ENCODE results near the gene CTNNA1.

The CTNNA1 gene

GRCh38 chr5:138948471-138949222 is 195.4 kb downstream of the CTNNA1 start:
- no peak for DNase-seq (ENCODE audit: low read depth)

- DNase-seq (ENCODE audit: low read depth): no peak
Measured at GRCh38 chr5:138949223-138949574, 196.0 kb downstream of the CTNNA1 start.

- DNase-seq (ENCODE audit: low read depth): no peak
Measured at GRCh38 chr5:138949988-138950387, 196.8 kb downstream of the CTNNA1 start.

GRCh38 chr5:138950421-138951031 is 197.3 kb downstream of the CTNNA1 start:
- DNase-seq (ENCODE audit: low read depth): no peak

GRCh38 chr5:138951091-138951985 is 198.1 kb downstream of the CTNNA1 start:
- DNase-seq (ENCODE audit: low read depth): no peak

GRCh38 chr5:138951986-138952735 is 198.9 kb downstream of the CTNNA1 start:
- DNase-seq (ENCODE audit: low read depth): no peak

GRCh38 chr5:138952962-138953361 is 199.7 kb downstream of the CTNNA1 start:
- DNase-seq (ENCODE audit: low read depth): no peak

DNA sequence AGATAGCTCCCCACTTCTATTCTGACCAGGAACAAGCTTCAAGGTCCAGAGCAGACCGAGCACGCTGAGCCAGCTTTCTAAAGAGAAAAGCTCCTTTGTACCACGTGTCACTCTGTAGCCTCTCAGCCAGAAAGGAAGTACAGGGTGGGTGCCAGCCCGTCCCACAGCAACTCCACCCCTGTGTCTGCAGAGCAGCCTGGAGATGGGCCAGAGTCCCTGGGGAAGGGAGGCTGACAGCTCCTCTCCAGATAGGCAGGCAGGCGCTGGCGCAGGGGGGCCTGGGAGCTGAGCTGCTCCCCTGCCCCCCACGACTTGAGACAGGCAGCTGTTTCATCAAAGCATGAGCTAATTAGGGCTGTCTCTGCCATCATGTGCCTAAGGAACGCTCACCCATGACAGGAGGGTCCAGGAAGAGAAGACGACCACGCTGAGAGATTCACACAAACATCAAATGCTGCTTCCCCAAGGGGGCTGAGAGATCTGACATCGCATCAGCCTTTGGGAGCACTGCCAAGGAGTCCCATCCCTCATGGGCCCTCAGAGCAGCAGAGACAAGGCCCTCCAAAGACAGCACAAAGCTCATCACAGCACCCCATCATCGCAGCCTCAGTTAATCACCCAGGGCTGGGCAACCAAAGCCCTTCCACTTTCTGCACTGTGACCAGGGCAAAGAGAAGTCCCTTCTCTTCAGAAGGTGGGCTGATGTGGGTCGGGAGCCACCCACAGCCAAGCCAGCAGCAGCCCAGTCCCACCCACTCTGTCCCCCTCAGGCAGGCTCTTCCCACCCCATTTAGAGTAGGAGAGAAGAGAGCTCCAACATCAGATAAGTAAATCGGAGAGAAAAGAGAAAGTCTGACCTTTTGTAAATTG is 200.4 kb downstream of the CTNNA1 start:
- no peak for DNase-seq (ENCODE audit: low read depth)

GRCh38 chr5:138954257-138955012 is 201.2 kb downstream of the CTNNA1 start:
- no peak for DNase-seq (ENCODE audit: low read depth)

GRCh38 chr5:138955013-138955660 is 201.9 kb downstream of the CTNNA1 start:
- no peak for DNase-seq (ENCODE audit: low read depth)

DNA sequence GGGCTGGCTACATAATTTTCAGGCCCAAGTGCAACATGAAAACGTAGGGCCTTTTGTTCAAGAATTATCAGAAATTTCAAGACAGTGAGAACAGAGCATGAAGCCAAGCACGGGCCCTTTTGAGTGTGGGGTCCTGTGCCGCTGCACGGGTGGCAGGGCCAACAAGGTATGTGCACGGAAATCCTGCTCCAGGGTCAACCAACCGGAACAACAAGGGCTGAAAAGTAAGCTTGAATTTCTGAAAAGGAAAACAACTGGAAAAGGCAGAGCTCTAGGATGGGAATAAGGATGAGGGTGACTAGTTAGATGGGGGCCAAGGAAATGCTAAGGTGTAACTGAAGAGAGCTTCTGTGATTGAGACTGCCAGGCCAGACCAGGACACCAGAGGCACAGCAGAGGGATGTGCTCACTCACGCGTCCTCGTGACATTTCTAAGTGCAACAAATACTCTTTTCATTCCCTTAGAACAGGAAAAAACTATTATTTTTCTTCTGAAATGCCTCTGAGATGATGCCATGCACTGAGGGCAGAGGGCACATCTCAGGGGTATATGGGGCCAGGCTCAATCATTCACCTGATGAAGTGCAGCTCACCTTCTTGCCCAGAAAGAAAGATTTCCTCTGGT is 202.6 kb downstream of the CTNNA1 start:
- DNase-seq (ENCODE audit: low read depth): no peak

- DNase-seq (ENCODE audit: low read depth): no peak
Measured at GRCh38 chr5:138956801-138957200, 203.6 kb downstream of the CTNNA1 start.

DNA sequence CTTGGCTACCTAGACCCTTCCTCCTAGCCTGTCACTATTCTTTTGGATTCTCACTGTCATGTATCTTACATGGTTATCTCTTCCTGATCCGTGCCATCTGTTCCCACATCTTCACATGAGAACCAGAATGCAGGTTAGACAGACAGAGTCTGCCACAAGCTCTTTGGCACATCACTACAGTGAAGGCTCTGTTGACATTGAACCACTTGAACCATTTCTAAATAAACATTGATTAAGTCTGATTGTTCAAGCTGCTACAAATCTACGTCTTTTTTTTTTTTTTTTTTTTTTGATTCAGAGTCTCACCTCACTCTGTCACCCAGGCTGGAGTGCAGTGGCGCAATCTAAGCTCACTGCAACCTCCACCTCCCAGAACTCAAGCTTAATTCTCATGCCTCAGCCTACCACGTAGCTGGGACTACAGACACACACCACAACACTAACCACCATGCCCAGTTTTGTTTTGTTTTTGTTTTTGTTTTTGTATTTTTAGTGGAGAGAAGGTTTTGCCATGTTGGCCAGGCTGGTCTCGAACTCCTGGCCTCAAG is 207.0 kb downstream of the CTNNA1 start:
- no peak for DNase-seq (ENCODE audit: low read depth)

GRCh38 chr5:138961221-138961620 is 208.0 kb downstream of the CTNNA1 start:
- DNase-seq (ENCODE audit: low read depth): no peak

- no peak for DNase-seq (ENCODE audit: low read depth)
Measured at GRCh38 chr5:138961729-138962128, 208.5 kb downstream of the CTNNA1 start.

GRCh38 chr5:138962614-138963370 is 209.6 kb downstream of the CTNNA1 start:
- DNase-seq (ENCODE audit: low read depth): no peak

DNA sequence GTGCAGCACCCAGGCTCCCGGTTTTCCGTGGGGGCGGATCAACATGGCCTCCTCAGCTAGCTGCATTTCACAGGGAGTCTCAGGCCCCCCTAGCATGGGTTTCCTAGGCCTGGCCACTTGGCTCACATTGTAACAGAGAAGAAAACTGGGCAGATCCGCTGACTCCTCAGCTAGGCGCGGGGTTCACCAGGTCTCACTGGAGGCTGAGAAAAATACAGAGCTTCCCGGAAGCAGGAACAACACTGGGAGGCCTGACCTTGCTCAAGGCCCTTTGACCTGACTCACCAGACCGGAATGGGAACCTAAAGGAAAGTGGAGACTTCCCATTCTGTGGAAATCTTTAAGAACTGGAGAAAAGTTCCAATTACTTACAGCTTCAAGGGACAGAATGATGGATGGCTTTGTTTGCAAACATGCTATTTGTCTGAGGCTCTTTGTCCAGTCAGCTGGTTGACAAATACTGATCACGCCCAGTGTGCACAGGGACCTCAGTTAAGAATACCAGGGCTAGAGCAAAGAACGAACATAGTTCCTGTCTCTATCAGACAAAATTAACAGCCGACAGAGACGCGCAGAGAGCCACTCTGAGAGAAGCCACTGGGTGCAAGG is 210.6 kb downstream of the CTNNA1 start:
- DNase-seq (ENCODE audit: low read depth): no peak

DNA sequence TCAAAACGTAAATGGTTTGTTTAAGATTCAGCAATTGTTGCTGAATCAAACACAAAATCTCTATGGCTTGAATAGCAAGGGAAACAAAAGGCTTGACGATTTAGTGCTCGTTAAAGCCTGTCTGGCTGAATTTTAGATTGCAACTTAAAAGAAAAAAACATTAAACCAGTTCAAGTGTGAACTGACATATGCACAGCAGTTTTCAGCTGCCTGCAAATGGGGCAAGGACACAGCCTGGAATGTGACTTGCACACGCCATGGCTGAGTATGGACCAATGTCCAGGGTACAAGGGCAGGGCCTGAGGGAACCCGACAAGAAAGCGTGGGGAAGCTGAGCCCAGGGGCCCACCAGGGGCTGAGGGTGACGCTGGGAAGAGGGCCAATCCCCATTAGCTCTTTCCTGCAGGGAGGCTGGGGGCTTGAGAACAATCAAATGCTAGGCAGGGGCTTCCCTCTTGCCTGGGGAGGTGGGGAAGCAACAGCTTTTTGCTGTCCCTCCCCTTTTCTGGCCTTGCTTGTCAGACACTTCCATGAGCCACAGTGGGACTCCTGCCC is 211.5 kb downstream of the CTNNA1 start:
- DNase-seq (ENCODE audit: low read depth): no peak
